Nephron progenitor cell (in vitro differentiated cells): Measurements from ENCODE around the gene ZCCHC4.

Experiments used
- DNase-seq: peaks from one replicate; pipeline ENCODE4 v3.0.0; 2021
- H3K27ac Mint-ChIP-seq: 2 replicates; pipeline ENCODE4 v1.8.0; 2021; ENCODE audit warnings: mild to moderate bottlenecking, moderate library complexity, mixed read lengths
- H3K27me3 Mint-ChIP-seq: 2 replicates; pipeline ENCODE4 v1.8.0; 2021; ENCODE audit warnings: mild to moderate bottlenecking, low read depth, mixed read lengths; ENCODE audit not compliant: poor library complexity
- H3K36me3 Mint-ChIP-seq: 2 replicates; pipeline ENCODE4 v1.8.0; 2021; ENCODE audit warnings: low read depth, mixed read lengths
- H3K4me1 Mint-ChIP-seq: 2 replicates; pipeline ENCODE4 v1.8.0; 2021; ENCODE audit warnings: mixed read lengths
- H3K4me3 Mint-ChIP-seq: 2 replicates; pipeline ENCODE4 v1.8.0; 2021; ENCODE audit warnings: mild to moderate bottlenecking, moderate library complexity, mixed read lengths
- H3K9me3 Mint-ChIP-seq: 2 replicates; pipeline ENCODE4 v1.8.0; 2021; ENCODE audit warnings: mild to moderate bottlenecking, moderate library complexity, mixed read lengths
- CTCF ChIP-seq: fragments of 200-600 bp; sonication (generic); IDR thresholded peaks from 2 replicates; pipeline ENCODE4 v1.5.0; 2021; ENCODE audit warnings: antibody characterized with exemption

The ZCCHC4 gene

GRCh38 chr4:25405453-25405852 is 92.9 kb downstream of the ZCCHC4 start:
- no peaks in the 10 kb centered on the region for H3K27me3 Mint-ChIP-seq
- no peak overlapping the region for H3K4me3 Mint-ChIP-seq
- no peaks in the 10 kb centered on the region for H3K9me3 Mint-ChIP-seq
- no peak for DNase-seq
- H3K36me3 Mint-ChIP-seq = peaks cover 49% of the 10 kb centered on the region
- TF ChIP-seq CTCF = no peak
- H3K27ac Mint-ChIP-seq = no peak overlapping the region
- H3K4me1 Mint-ChIP-seq = peaks cover 2% of the 10 kb centered on the region

- Mint-ChIP-seq H3K4me3 (no peak overlapping the region), H3K4me1 (no peaks in the 10 kb centered on the region), H3K36me3 (peaks cover 57% of the 10 kb centered on the region), H3K27me3 (no peaks in the 10 kb centered on the region), H3K27ac (no peak overlapping the region), H3K9me3 (no peaks in the 10 kb centered on the region)
- DNase-seq = no peak
- no peak for TF ChIP-seq CTCF
Measured at GRCh38 chr4:25406081-25406692, 93.6 kb downstream of the ZCCHC4 start.

GRCh38 chr4:25410820-25411529 is 98.4 kb downstream of the ZCCHC4 start:
- H3K4me3 Mint-ChIP-seq = no peak overlapping the region
- H3K4me1 Mint-ChIP-seq = no peaks in the 10 kb centered on the region
- H3K9me3 Mint-ChIP-seq = no peaks in the 10 kb centered on the region
- no peak for TF ChIP-seq CTCF
- peaks cover 61% of the 10 kb centered on the region for H3K36me3 Mint-ChIP-seq
- no peak overlapping the region for H3K27ac Mint-ChIP-seq
- DNase-seq = no peak
- H3K27me3 Mint-ChIP-seq = no peaks in the 10 kb centered on the region

GRCh38 chr4:25413261-25413660 is 100.7 kb downstream of the ZCCHC4 start:
- no peak overlapping the region for H3K27ac Mint-ChIP-seq
- H3K9me3 Mint-ChIP-seq = no peaks in the 10 kb centered on the region
- no peak overlapping the region for H3K4me3 Mint-ChIP-seq
- TF ChIP-seq CTCF = no peak
- DNase-seq = no peak
- no peaks in the 10 kb centered on the region for H3K4me1 Mint-ChIP-seq
- H3K27me3 Mint-ChIP-seq = no peaks in the 10 kb centered on the region
- H3K36me3 Mint-ChIP-seq = peaks cover 44% of the 10 kb centered on the region

GRCh38 chr4:25417014-25417413 is 104.4 kb downstream of the ZCCHC4 start:
- peaks cover 23% of the 10 kb centered on the region for H3K36me3 Mint-ChIP-seq
- H3K9me3 Mint-ChIP-seq = no peaks in the 10 kb centered on the region
- H3K27me3 Mint-ChIP-seq = no peaks in the 10 kb centered on the region
- no peak for DNase-seq
- no peaks in the 10 kb centered on the region for H3K4me1 Mint-ChIP-seq
- TF ChIP-seq CTCF = no peak
- no peak overlapping the region for H3K27ac Mint-ChIP-seq
- no peak overlapping the region for H3K4me3 Mint-ChIP-seq
